ACC112 (cell line): ENCODE data around the gene NCSTN.

ENCODE experiments used
- H2AFZ ChIP-seq: fragments of 200-600 bp; sonication (generic); one replicate; pipeline ENCODE4 v1.6.0; 2017; ENCODE audit warnings: antibody characterized with exemption, low read length; ENCODE audit not compliant: unreplicated experiment
- H3K27ac ChIP-seq: fragments of 200-600 bp; sonication (generic); 2 replicates; pipeline ENCODE4 v1.5.1; 2014; ENCODE audit warnings: low read depth, mild to moderate bottlenecking, antibody characterized with exemption, low read length, moderate library complexity
- H3K27me3 ChIP-seq: fragments of 200-600 bp; sonication (generic); 2 replicates; pipeline ENCODE4 v1.6.1; 2014; ENCODE audit warnings: mild to moderate bottlenecking, antibody characterized with exemption, low read length, moderate library complexity, mixed read lengths; ENCODE audit not compliant: insufficient read depth
- H3K36me3 ChIP-seq: fragments of 200-600 bp; sonication (generic); 2 replicates; pipeline ENCODE4 v1.6.1; 2016; ENCODE audit warnings: mild to moderate bottlenecking, antibody characterized with exemption, low read length, moderate library complexity, mixed read lengths; ENCODE audit not compliant: insufficient read depth
- H3K4me1 ChIP-seq: fragments of 200-600 bp; sonication (generic); one replicate; pipeline ENCODE4 v1.6.1; 2016; ENCODE audit warnings: low read length, mixed read lengths; ENCODE audit not compliant: insufficient read depth, unreplicated experiment, control insufficient read depth
- H3K4me3 ChIP-seq: fragments of 200-600 bp; sonication (generic); 2 replicates; pipeline ENCODE4 v1.5.1; 2014; ENCODE audit warnings: mild to moderate bottlenecking, low read depth, low read length
- H3K79me2 ChIP-seq: fragments of 200-600 bp; sonication (generic); one replicate; pipeline ENCODE4 v1.6.0; 2016; ENCODE audit warnings: low read length; ENCODE audit not compliant: control insufficient read depth, unreplicated experiment, insufficient read depth

NCSTN gene

DNA sequence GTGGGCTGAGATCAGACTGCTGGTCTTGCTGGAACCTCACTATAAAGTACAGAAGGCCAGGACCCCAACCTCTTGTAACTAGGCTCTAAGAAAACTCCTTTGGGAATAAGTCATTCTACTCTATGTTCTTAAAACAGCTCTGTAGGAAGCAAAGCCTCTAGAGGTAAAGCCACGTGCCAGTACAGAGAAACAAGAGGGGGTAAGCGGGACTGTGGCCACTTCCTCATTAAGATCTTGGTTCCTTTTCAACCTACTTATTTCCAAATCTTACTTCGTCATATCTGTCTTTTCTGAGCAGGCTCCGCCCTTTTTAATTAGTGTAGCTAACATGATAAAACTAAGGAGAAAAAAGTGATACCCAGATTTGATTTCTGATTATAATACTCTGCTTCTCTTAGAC lies 3.8 kb downstream of the NCSTN start:
- no peak overlapping the region for H2AFZ ChIP-seq
- H3K79me2 ChIP-seq: peaks cover 54% of the 10 kb centered on the region
- peaks cover 23% of the 10 kb centered on the region for H3K36me3 ChIP-seq
- no peaks in the 10 kb centered on the region for H3K27me3 ChIP-seq
- no peak overlapping the region for H3K4me3 ChIP-seq
- no peak overlapping the region for H3K27ac ChIP-seq
- H3K4me1 ChIP-seq: peaks cover 10% of the 10 kb centered on the region

GRCh38 chr1:160351629-160352028 lies 8.4 kb downstream of the NCSTN start:
- Histone ChIP-seq H3K27ac (no peak overlapping the region), H3K4me3 (no peak overlapping the region), H2AFZ (no peak overlapping the region), H3K27me3 (no peaks in the 10 kb centered on the region), H3K79me2 (peaks cover 15% of the 10 kb centered on the region), H3K36me3 (peaks cover 22% of the 10 kb centered on the region; the same call in 1 of the 2 replicates), H3K4me1 (no peaks in the 10 kb centered on the region)

DNA sequence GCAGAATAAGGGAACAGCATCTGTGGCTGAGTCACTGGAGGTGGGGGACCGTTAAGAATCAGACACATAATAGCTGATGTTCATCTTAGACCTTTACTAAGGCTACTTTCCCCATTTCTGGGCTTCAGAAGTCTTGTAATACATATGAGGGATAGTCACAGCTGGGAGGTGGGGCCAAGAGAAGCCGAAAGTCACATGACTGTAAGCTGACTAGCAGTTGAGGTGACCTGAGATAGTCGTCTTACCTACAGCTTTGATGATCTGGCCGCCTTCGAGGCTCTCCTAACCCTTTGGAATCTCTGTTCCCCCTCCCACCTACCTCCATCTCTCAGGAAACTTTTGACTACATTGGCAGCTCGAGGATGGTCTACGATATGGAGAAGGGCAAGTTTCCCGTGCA lies 9.4 kb downstream of the NCSTN start:
- no peak overlapping the region for H3K27ac ChIP-seq
- H2AFZ ChIP-seq: no peak overlapping the region
- peaks cover 10% of the 10 kb centered on the region for H3K79me2 ChIP-seq
- H3K4me1 ChIP-seq: no peaks in the 10 kb centered on the region
- no peaks in the 10 kb centered on the region for H3K27me3 ChIP-seq
- H3K4me3 ChIP-seq: no peak overlapping the region
- peaks cover 22% of the 10 kb centered on the region; the same call in 1 of the 2 replicates for H3K36me3 ChIP-seq

- peaks cover 25% of the 10 kb centered on the region for H3K36me3 ChIP-seq
- no peaks in the 10 kb centered on the region for H3K4me1 ChIP-seq
- no peaks in the 10 kb centered on the region for H3K27me3 ChIP-seq
- H3K27ac ChIP-seq: no peak overlapping the region
- H2AFZ ChIP-seq: no peak overlapping the region
- no peak overlapping the region for H3K4me3 ChIP-seq
- H3K79me2 ChIP-seq: peaks cover 7% of the 10 kb centered on the region
Observed at GRCh38 chr1:160353223-160353622, 10.0 kb downstream of the NCSTN start.

- peaks cover under 1% of the 10 kb centered on the region for H3K79me2 ChIP-seq
- peaks cover 22% of the 10 kb centered on the region for H3K36me3 ChIP-seq
- H2AFZ ChIP-seq: no peak overlapping the region
- H3K4me3 ChIP-seq: no peak overlapping the region
- H3K4me1 ChIP-seq: no peaks in the 10 kb centered on the region
- no peak overlapping the region for H3K27ac ChIP-seq
- no peaks in the 10 kb centered on the region for H3K27me3 ChIP-seq
Observed at GRCh38 chr1:160354388-160354985, 11.3 kb downstream of the NCSTN start.

GRCh38 chr1:160357286-160358002 lies 14.3 kb downstream of the NCSTN start:
- no peaks in the 10 kb centered on the region for H3K4me1 ChIP-seq
- H3K27me3 ChIP-seq: no peaks in the 10 kb centered on the region
- H3K27ac ChIP-seq: no peak overlapping the region
- H3K4me3 ChIP-seq: no peak overlapping the region
- H3K36me3 ChIP-seq: peaks cover 6% of the 10 kb centered on the region; the same call in 1 of the 2 replicates
- no peak overlapping the region for H2AFZ ChIP-seq
- no peaks in the 10 kb centered on the region for H3K79me2 ChIP-seq

GRCh38 chr1:160358073-160358472 lies 14.9 kb downstream of the NCSTN start:
- Histone ChIP-seq H3K36me3 (peaks cover 5% of the 10 kb centered on the region; the same call in 1 of the 2 replicates), H3K27ac (no peak overlapping the region)

DNA sequence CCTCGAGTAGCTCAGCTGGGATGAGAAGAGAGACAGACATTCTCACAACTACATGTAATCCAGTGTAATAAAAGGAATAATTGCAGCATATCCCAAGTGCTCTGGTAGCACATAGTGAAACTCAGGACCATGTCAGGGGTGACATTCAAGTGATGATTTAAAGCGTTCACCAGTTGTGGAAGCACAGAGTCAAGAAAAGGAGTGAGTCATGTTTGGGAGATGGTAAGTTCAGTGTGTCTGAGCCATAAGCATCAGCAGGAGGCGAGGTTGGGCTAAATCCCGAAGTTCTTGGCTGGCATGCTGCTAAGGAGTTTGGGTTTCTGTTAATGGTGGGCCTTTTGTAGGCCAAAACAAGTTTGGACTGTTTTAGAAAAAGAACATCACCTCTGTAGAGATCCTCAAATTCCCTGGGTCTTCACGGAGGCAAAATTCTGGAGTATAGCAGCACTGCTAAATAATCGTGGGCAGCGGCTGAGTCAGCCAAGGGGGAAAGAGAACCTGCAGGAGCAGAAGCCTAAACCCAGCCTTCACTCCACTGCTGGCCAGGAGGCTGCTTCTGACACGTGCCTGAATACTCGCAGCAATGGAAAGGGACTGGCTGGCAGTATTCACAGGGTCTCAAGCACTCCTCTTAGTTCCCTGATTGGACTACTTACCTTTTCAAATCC lies 16.5 kb downstream of the NCSTN start:
- no peaks in the 10 kb centered on the region for H3K4me1 ChIP-seq
- no peak overlapping the region for H3K27ac ChIP-seq
- H3K4me3 ChIP-seq: no peak overlapping the region
- no peaks in the 10 kb centered on the region for H3K27me3 ChIP-seq
- H3K79me2 ChIP-seq: no peaks in the 10 kb centered on the region
- no peak overlapping the region for H2AFZ ChIP-seq
- peaks cover 3% of the 10 kb centered on the region; the same call in 1 of the 2 replicates for H3K36me3 ChIP-seq

More at GRCh38 chr1:160358073-160358472, 14.9 kb downstream of the NCSTN start:
- Histone ChIP-seq H3K27me3 (no peaks in the 10 kb centered on the region), H3K4me1 (no peaks in the 10 kb centered on the region), H2AFZ (no peak overlapping the region), H3K4me3 (no peak overlapping the region), H3K79me2 (no peaks in the 10 kb centered on the region)

DNA sequence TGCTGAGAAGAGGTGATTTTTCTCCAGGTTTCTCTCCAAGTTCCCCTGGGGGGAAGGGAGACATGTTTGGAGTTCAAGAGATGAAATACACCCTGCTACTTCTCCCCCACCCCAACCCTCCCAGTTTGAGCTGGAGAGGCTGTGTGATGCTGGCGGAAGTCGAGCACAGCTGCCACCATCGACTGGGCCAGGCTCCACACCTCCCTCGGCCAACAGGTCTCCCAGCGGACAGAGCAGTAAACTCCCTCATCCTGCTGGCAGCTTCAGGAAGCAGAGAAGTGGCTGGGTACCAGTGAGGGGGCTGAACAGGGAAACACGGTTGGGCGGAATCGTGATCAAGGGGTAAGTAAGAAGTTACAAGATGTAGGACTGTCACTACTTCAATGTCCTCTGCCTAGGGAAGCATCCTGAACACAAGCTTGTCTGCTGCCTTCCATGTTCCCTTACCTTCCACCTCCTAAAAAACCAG lies 17.1 kb downstream of the NCSTN start:
- Histone ChIP-seq H3K27me3 (no peaks in the 10 kb centered on the region), H3K4me3 (no peak overlapping the region), H2AFZ (no peak overlapping the region), H3K79me2 (no peaks in the 10 kb centered on the region), H3K36me3 (peaks cover 3% of the 10 kb centered on the region; the same call in 1 of the 2 replicates), H3K27ac (no peak overlapping the region), H3K4me1 (no peaks in the 10 kb centered on the region)

DNA sequence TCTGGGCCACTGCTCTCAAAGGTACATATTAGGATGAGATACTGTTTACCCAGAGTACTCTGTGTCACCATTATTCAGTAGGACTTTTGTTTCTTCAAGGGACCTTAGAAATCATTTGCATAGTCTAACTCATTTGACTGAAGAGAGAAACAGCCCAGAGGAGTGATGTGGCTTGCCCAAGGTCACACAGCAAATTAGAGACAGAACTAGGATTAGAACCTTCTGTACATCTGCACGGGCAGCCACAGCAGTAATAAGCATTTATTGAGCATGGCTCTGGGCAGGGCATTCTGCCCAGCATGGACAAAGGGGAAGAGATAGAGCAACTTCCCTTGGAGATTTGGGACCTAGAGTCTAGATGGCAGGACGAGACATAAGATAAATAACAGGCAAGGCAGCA lies 18.0 kb downstream of the NCSTN start:
- H3K36me3 ChIP-seq: peaks cover 3% of the 10 kb centered on the region; the same call in 1 of the 2 replicates
- no peak overlapping the region for H3K4me3 ChIP-seq
- H2AFZ ChIP-seq: no peak overlapping the region
- H3K27me3 ChIP-seq: no peaks in the 10 kb centered on the region
- H3K4me1 ChIP-seq: no peaks in the 10 kb centered on the region
- H3K79me2 ChIP-seq: no peaks in the 10 kb centered on the region
- H3K27ac ChIP-seq: no peak overlapping the region
